GM23248 (cell line): ENCODE results near the gene RRAS2.

Experiments
- EZH2 ChIP-seq: fragments of 200-600 bp; sonication (generic); IDR thresholded peaks from 2 replicates; pipeline ENCODE4 v1.6.1; 2018; ENCODE audit warnings: antibody characterized with exemption, mild to moderate bottlenecking; ENCODE audit not compliant: insufficient read depth, poor library complexity, severe bottlenecking
- EZH2phosphoT487 ChIP-seq: fragments of 200-600 bp; sonication (generic); IDR thresholded peaks from 2 replicates; pipeline ENCODE4 v1.6.1; 2018; ENCODE audit warnings: antibody characterized with exemption, moderate library complexity, mild to moderate bottlenecking, low read depth; ENCODE audit not compliant: insufficient read depth

- no peak for TF ChIP-seq EZH2
- TF ChIP-seq EZH2phosphoT487 = no peak
These were observed 68.6 kb downstream of the RRAS2 start for GRCh38 chr11:14290422-14290821.
